K562 (cell line): ENCODE data around the gene MYO1B. TPM values are rescaled to one million over a fixed set of nuclear protein-coding genes. Genes with fewer than 3 reads are reported as not detected.

Source experiments
- ATAC-seq: fragments of 200-7000 bp; cut with Tn5 transposase; 3 replicates; pipeline ENCODE4 v1.9.1; 2020; ENCODE audit warnings: moderate library complexity
- BruUV-seq: library from RNA; stranded (reverse); fragments of 400-500 nt; replicated peaks from 2 replicates; lab custom pipeline; 2021; lab: Mats Ljungman, UMichigan
- CTCF ChIA-PET: fragments of 300-600 bp; formaldehyde crosslinking; extraction: SDS; loops from one replicate; lab custom pipeline; 2021; ENCODE audit warnings: low intra/inter-chr PET ratio; lab: Yijun Ruan, JAX
- POLR2A ChIA-PET: fragments of 300-600, 350-650 bp; sonication (Branson Sonifier 250); formaldehyde crosslinking; extraction: SDS; loops from one replicate; lab custom pipeline; 2021; ENCODE audit warnings: antibody characterized with exemption, inconsistent platforms; lab: Yijun Ruan, JAX
- DNase-seq, 4 experiments: peaks; one replicate each; pipeline versions ENCODE4 v3.0.0 to v3.0.0-alpha.2; 2011 to 2018; ENCODE audit warnings: low spot score in 3 of 4, mixed read lengths in 3 of 4; ENCODE audit errors: extremely low read depth in 1 of 4
- FAIRE-seq: peaks from 2 replicates; lab custom pipeline; 2011; peaks lifted over from hg19 to GRCh38; lab: Jason Lieb, UNC
- H2AFZ ChIP-seq: 2 replicates; pipeline ENCODE4 v1.6.0; 2011; ENCODE audit warnings: low read depth, low read length, control low read depth, inconsistent platforms
- H3K27ac ChIP-seq: fragments of 200-600 bp; 3 replicates; pipeline ENCODE4 v1.8.0; 2011; ENCODE audit warnings: low read depth, mild to moderate bottlenecking, control low read depth, inconsistent platforms, low read length, moderate library complexity, mixed read lengths; ENCODE audit errors: extremely low read depth
- H3K27me3 ChIP-seq, 2 experiments: fragments of 300-600 bp in 1 of 2; 2 replicates in 1 of 2; 3 replicates in 1 of 2; pipeline versions ENCODE4 v1.6.0 to v1.8.0; 2011; ENCODE audit warnings: inconsistent platforms in 2 of 2, low read length in 2 of 2, mild to moderate bottlenecking in 1 of 2, mixed read lengths in 1 of 2, moderate library complexity in 1 of 2; ENCODE audit not compliant: control insufficient read depth in 2 of 2, insufficient read depth in 2 of 2
- H3K36me3 ChIP-seq: fragments of 300-600 bp; 3 replicates; pipeline ENCODE4 v1.8.0; 2011; ENCODE audit warnings: mild to moderate bottlenecking, low read length, inconsistent platforms; ENCODE audit not compliant: control insufficient read depth, insufficient read depth
- H3K4me1 ChIP-seq, 2 experiments: fragments of 200-600 bp in 1 of 2; replicated peaks in 1 of 2; 2 replicates in 1 of 2; 3 replicates in 1 of 2; pipeline versions ENCODE4 v1.5.1 to v1.8.0; 2011; ENCODE audit warnings: inconsistent platforms in 2 of 2, low read length in 2 of 2, mild to moderate bottlenecking in 1 of 2, mixed read lengths in 1 of 2, moderate library complexity in 1 of 2; ENCODE audit not compliant: control insufficient read depth in 2 of 2, insufficient read depth in 2 of 2
- H3K4me2 ChIP-seq: 2 replicates; pipeline ENCODE4 v1.6.1; 2011; ENCODE audit warnings: low read length, control low read depth, inconsistent platforms, mixed read lengths; ENCODE audit not compliant: insufficient read depth
- H3K4me3 ChIP-seq: fragments of 200-600 bp; sonication (generic), shearing (Covaris generic); 2 replicates; pipeline ENCODE4 v1.5.1; 2016; ENCODE audit warnings: control low read depth, inconsistent platforms
- H3K79me2 ChIP-seq: fragments of 200-600 bp; 3 replicates; pipeline ENCODE4 v1.8.0; 2011; ENCODE audit warnings: low read length, inconsistent platforms; ENCODE audit not compliant: control insufficient read depth, insufficient read depth
- H3K9ac ChIP-seq, 2 experiments: 2 replicates each; pipeline versions ENCODE4 v1.6.0 to v1.6.1; 2011; ENCODE audit warnings: low read depth in 2 of 2, low read length in 2 of 2, control low read depth in 1 of 2, inconsistent platforms in 1 of 2, mild to moderate bottlenecking in 1 of 2, mixed read lengths in 1 of 2; ENCODE audit not compliant: insufficient read depth in 1 of 2
- H3K9me1 ChIP-seq: one replicate; pipeline ENCODE4 v1.6.0; 2011; ENCODE audit warnings: inconsistent platforms, mild to moderate bottlenecking, low read length, moderate library complexity; ENCODE audit not compliant: control insufficient read depth, insufficient read depth
- H3K9me3 ChIP-seq: replicated peaks from 2 replicates; pipeline ENCODE4 v1.5.1; 2011; ENCODE audit warnings: low read depth, low read length, inconsistent platforms; ENCODE audit not compliant: control insufficient read depth, insufficient read depth
- H4K20me1 ChIP-seq: replicated peaks from 2 replicates; pipeline ENCODE4 v1.6.1; 2011; ENCODE audit warnings: low read length, inconsistent platforms, mixed read lengths; ENCODE audit not compliant: control insufficient read depth, insufficient read depth
- ARHGAP35 ChIP-seq: fragments of 450-650 bp; IDR thresholded peaks from 2 replicates; pipeline ENCODE4 v1.6.1; 2018; ENCODE audit not compliant: partially characterized antibody
- BMI1 ChIP-seq: fragments of 150-350 bp; IDR thresholded peaks from 2 replicates; pipeline ENCODE4 v1.6.1; 2014; ENCODE audit warnings: low read length
- CAMTA2 ChIP-seq: fragments of 250-450 bp; sonication (Bioruptor Pico); conservative IDR thresholded peaks from 2 replicates; pipeline ENCODE4 v1.5.1; 2022
- EHMT2 ChIP-seq: fragments of 450-650 bp; IDR thresholded peaks from 2 replicates; pipeline ENCODE4 v1.6.1; 2018; ENCODE audit warnings: antibody characterized with exemption
- FOXO4 ChIP-seq: fragments of 450-650 bp; formaldehyde crosslinking; IDR thresholded peaks from 2 replicates; pipeline ENCODE4 v1.4.0; 2020; ENCODE audit warnings: mild to moderate bottlenecking, moderate library complexity
- IRF9 ChIP-seq: fragments of 450-650 bp; IDR thresholded peaks from 2 replicates; pipeline ENCODE4 v1.6.1; 2016; ENCODE audit warnings: missing biosample characterization, missing genetic modification characterization
- PHF20 ChIP-seq: fragments of 450-650 bp; IDR thresholded peaks from 2 replicates; pipeline ENCODE4 v1.6.1; 2018; ENCODE audit not compliant: partially characterized antibody
- POU5F1 ChIP-seq: fragments of 150-350 bp; IDR thresholded peaks from 2 replicates; pipeline ENCODE4 v1.6.1; 2014; ENCODE audit warnings: borderline replicate concordance, low read length, low read depth, mild to moderate bottlenecking; ENCODE audit not compliant: partially characterized antibody
- ZBTB9 ChIP-seq: fragments of 450-650 bp; formaldehyde crosslinking; IDR thresholded peaks from 2 replicates; pipeline ENCODE4 v1.4.0; 2020; ENCODE audit warnings: mild to moderate bottlenecking, moderate library complexity
- ZC3H4 ChIP-seq: sonication (generic); formaldehyde crosslinking; IDR thresholded peaks from 2 replicates; pipeline ENCODE4 v1.9.0; 2021; ENCODE audit warnings: missing genetic modification reagents, borderline replicate concordance
- ZC3H8 ChIP-seq: fragments of 450-650 bp; IDR thresholded peaks from 2 replicates; pipeline ENCODE4 v1.6.1; 2017
- ZNF274 ChIP-seq: IDR thresholded peaks from 2 replicates; pipeline ENCODE4 v1.6.1; 2011; ENCODE audit warnings: low read depth, mild to moderate bottlenecking, low read length, moderate library complexity, borderline replicate concordance
- ZNF444 ChIP-seq: fragments of 250-450 bp; sonication (Bioruptor Pico); IDR thresholded peaks from 2 replicates; pipeline ENCODE4 v1.4.0; 2020; ENCODE audit warnings: mild to moderate bottlenecking, moderate library complexity
- WGBS: fragments of 100-300 bp; shearing (Covaris generic); methylation state at CpG from one replicate; pipeline ENCODE4 v1.1.6; 2016; ENCODE audit warnings: low coverage, mixed read lengths; ENCODE audit not compliant: insufficient coverage; ENCODE audit errors: missing lambda C conversion rate; 5-methylcytosine and 5-hydroxymethylcytosine counted together
- in situ Hi-C: fragments of 300-500 bp; cut with MboI; formaldehyde crosslinking; loops from 4 replicates; pipeline ENCODE4 v1.15.0; 2018; ENCODE audit warnings: inconsistent platforms, mixed read lengths
- intact Hi-C: fragments of 100-400 bp; cut with micrococcal nuclease; formaldehyde crosslinking; loops from 2 replicates; pipeline ENCODE4 v1.14.2; 2022
- polyA plus RNA-seq, 8 experiments: library from polyadenylated mRNA; depleted of rRNA in 4 of 8; stranded (reverse) in 5 of 8; unstranded in 3 of 8; fragments of >200 nt; fragmentation: Nextera tagmentation in 2 of 8; fragmentation: Illumina TruSeq in 1 of 8; extraction: Ambion mirVana in 2 of 8; extraction: Trizol in 1 of 8; gene quantifications; 2 replicates each; pipeline versions ENCODE4 v1.2.1 to v1.2.3, GENCODE V29; 2011 to 2014; ENCODE audit warnings: inconsistent platforms in 1 of 8, missing spikeins in 1 of 8
- total RNA-seq, 7 experiments: library from RNA; depleted of rRNA in 6 of 7; stranded (reverse); fragments of >200 nt in 6 of 7; fragmentation: Illumina TruSeq in 2 of 7; extraction: Trizol in 2 of 7; gene quantifications; 2 replicates each; pipeline versions ENCODE4 v1.2.1 to v1.2.3, GENCODE V29; 2011 to 2021; ENCODE audit warnings: low replicate concordance in 1 of 7

MYO1B gene
- total and polyA plus RNA-seq, 9 of the 15 experiments (the other 6 are each of a cell fraction or from before 2014, with no cell fraction given), result 0.04 to 0.33 (median 0.20) TPM; not detected in 5

- H3K9ac ChIP-seq, result no peak overlapping the region
- no peaks in the 10 kb centered on the region for H3K27me3 ChIP-seq
- H3K4me1 ChIP-seq, result no peaks in the 10 kb centered on the region
- ChIA-PET CTCF (no interaction called here), POLR2A (no interaction called here)
- no peak overlapping the region for H3K27ac ChIP-seq
- WGBS, result 0% methylated on average over 2 of the region's 2 CpGs
- no peak overlapping the region for H3K4me3 ChIP-seq
- BruUV-seq, result no TSS peak
- TF ChIP-seq ZNF274 (no peak), PHF20 (no peak), CAMTA2 (no peak), ZBTB9 (no peak), POU5F1 (no peak), ZC3H4 (CRISPR knock-in tag) (no peak), FOXO4 (CRISPR knock-in tag) (no peak), IRF9 (tag) (no peak), BMI1 (no peak), ARHGAP35 (no peak), EHMT2 (no peak), ZNF444 (CRISPR knock-in tag) (no peak), ZC3H8 (no peak)
- H2AFZ ChIP-seq, result no peak overlapping the region
- H3K79me2 ChIP-seq, result no peaks in the 10 kb centered on the region
- FAIRE-seq (no peak), ATAC-seq (no peak), DNase-seq (no peak)
- intact Hi-C loops, result no loop called here
- H3K9me1 ChIP-seq, result no peaks in the 10 kb centered on the region
- H4K20me1 ChIP-seq, result no peaks in the 10 kb centered on the region
- H3K36me3 ChIP-seq, result no peaks in the 10 kb centered on the region
- in situ Hi-C loops, result no loop called here
- no peak overlapping the region for H3K4me2 ChIP-seq
- no peaks in the 10 kb centered on the region for H3K9me3 ChIP-seq
Measured at GRCh38 chr2:191272064-191272463, 26.9 kb downstream of the MYO1B start.
